Ishikawa (cell line): ENCODE measurements around the gene OTUB2.
A peak's percentile ranks its signal among the peaks of the same experiment; 100 is the strongest.

Source experiments
- CEBPB ChIP-seq: IDR thresholded peaks from 2 replicates; pipeline ENCODE4 v1.6.1; 2012
- CREB1 ChIP-seq: IDR thresholded peaks from 2 replicates; pipeline ENCODE4 v1.6.1; 2012; ENCODE audit warnings: low read depth
- EGR1 ChIP-seq: IDR thresholded peaks from 2 replicates; pipeline ENCODE4 v1.6.1; 2012
- EP300 ChIP-seq: IDR thresholded peaks from 2 replicates; pipeline ENCODE4 v1.6.1; 2012; ENCODE audit warnings: borderline replicate concordance
- FOXM1 ChIP-seq: IDR thresholded peaks from 2 replicates; pipeline ENCODE4 v1.6.1; 2012; ENCODE audit warnings: low read depth, borderline replicate concordance
- NFIC ChIP-seq: IDR thresholded peaks from 2 replicates; pipeline ENCODE4 v1.6.1; 2012
- RAD21 ChIP-seq: IDR thresholded peaks from 2 replicates; pipeline ENCODE4 v1.6.1; 2012; ENCODE audit warnings: low read depth
- TAF1 ChIP-seq: IDR thresholded peaks from 2 replicates; pipeline ENCODE4 v1.6.1; 2012; ENCODE audit warnings: low read depth, mild to moderate bottlenecking
- TCF12 ChIP-seq: IDR thresholded peaks from 2 replicates; pipeline ENCODE4 v1.6.1; 2012; ENCODE audit warnings: low read depth
- TEAD4 ChIP-seq: IDR thresholded peaks from 2 replicates; pipeline ENCODE4 v1.6.1; 2012
- YY1 ChIP-seq: IDR thresholded peaks from 2 replicates; pipeline ENCODE4 v1.6.1; 2012; ENCODE audit warnings: low read depth
- ZBTB7A ChIP-seq: IDR thresholded peaks from 2 replicates; pipeline ENCODE4 v1.6.1; 2012; ENCODE audit warnings: low read depth
- TF ChIP-seq, protein P1 (sequence below): IDR thresholded peaks from 2 replicates; pipeline ENCODE4 v1.6.1; 2012
- TF ChIP-seq, protein P2 (sequence below): IDR thresholded peaks from 2 replicates; pipeline ENCODE4 v1.6.1; 2012; ENCODE audit warnings: low read depth, mild to moderate bottlenecking
- TF ChIP-seq, protein P3 (sequence below): IDR thresholded peaks from 2 replicates; pipeline ENCODE4 v1.6.1; 2012

OTUB2 gene

DNA sequence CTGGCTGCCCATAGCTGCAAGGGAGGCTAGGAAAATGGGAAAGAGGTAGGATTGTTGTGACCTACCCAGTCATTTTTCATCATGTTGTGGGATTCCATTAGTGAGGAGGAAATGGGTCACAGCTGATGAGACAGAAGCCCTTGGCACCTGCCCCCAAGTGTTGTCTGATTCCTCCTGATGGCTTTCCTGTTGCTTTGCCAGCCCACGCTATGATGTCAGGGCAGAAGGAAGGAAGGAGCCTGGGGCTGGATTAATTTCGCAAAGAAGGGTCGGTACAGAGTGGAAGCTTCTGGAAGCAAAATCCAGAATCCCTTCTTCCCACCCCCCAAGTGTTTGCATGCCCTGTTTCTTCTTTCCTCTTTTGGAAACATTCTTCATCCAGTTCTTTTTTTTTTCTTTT is 8.7 kb downstream of the OTUB2 start:
- TF ChIP-seq RAD21 (no peak), TEAD4 (no peak)
- TF ChIP-seq, protein P1, sequence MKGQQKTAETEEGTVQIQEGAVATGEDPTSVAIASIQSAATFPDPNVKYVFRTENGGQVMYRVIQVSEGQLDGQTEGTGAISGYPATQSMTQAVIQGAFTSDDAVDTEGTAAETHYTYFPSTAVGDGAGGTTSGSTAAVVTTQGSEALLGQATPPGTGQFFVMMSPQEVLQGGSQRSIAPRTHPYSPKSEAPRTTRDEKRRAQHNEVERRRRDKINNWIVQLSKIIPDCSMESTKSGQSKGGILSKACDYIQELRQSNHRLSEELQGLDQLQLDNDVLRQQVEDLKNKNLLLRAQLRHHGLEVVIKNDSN = no peak

DNA sequence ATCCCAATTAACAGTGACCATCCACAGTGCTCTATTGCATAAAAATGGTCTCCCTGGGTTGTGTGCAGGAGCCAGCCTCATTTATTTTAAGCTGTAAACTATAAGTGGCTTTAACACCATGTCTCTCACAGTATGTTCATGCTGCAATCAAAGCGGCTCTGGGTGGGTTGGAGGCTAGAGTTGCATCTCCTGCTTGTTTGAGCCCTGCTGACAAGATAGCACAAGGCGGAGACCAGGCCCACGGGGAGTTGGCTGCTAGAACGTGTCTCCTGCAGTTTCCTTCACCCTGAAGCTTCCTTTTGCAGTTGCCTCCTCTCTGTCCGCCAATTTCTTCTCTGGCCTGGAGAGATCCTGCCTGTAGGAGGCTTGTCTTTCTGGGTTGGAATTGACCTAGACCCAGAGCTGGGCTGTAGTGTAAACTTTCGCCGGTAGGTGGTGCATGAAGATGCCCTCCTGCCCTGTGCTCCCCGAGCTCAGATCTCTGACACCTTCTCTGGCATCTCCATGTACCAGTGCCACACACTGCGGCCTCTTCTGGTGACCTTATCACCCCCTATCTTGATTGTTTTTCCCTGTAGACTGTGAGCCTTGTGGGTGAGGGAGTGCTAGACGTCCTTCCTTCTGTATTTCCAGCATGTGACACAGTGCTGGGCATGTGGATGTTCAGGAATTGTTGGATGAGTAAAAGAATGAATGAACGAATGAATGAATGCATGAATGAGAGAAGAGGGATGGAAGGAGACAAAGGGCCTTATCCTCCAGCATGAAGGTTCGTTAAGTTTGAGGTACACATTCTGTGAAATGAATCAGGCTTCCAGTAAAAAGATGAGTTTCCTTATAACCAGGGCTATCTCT is 10.4 kb downstream of the OTUB2 start:
- TF ChIP-seq FOXM1 = no peak
- TF ChIP-seq RAD21 = peak; percentile 64
- no peak for TF ChIP-seq YY1
- no peak for TF ChIP-seq ZBTB7A
- no peak for TF ChIP-seq EP300
- TF ChIP-seq TCF12 = no peak
- no peak for TF ChIP-seq CREB1

DNA sequence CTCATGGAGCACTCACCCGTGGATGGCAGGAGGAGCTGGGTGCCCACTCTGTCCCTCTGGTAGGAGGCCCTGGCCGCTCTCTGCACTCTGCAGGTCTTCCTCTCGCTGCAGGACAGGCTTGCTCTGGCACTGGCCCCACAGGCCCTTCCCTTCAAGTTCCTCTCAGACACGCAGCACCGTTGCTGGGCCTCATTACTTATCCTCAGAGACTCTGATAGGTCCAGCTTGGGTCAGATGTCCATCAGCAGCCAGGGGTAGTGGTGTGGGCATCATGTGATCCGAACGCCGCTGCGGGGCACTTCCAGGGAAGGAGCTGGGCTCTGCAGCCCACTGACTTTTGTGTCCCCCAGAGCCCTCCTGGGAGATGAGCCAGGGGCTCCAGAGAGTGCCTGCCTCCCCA is 11.8 kb downstream of the OTUB2 start:
- no peak for TF ChIP-seq TEAD4
- TF ChIP-seq YY1 = no peak
- no peak for TF ChIP-seq FOXM1

DNA sequence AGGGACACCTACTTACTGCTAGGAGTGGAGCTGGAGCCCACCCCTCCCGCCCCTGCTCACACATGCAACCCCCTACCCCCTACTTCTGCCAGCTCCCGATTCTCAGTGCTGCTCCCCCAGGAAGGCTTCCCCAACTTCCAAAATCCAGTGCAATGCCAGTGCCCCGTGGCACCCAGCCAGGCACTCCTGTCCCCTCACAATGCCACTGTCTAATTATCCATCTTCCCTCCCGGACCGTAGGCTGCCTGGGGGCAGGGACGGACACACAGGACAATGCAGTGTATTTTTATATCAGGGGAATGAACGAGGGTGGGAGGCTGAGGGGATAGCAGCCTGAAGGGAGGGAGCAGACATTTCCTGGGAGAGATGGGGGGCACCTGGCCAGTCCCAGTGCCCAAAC is 12.4 kb downstream of the OTUB2 start:
- TF ChIP-seq TEAD4 (no peak), CREB1 (no peak), TCF12 (no peak), CEBPB (no peak), ZBTB7A (no peak), YY1 (no peak), EP300 (no peak)
- TF ChIP-seq, protein P1 = no peak
- TF ChIP-seq, protein P2, sequence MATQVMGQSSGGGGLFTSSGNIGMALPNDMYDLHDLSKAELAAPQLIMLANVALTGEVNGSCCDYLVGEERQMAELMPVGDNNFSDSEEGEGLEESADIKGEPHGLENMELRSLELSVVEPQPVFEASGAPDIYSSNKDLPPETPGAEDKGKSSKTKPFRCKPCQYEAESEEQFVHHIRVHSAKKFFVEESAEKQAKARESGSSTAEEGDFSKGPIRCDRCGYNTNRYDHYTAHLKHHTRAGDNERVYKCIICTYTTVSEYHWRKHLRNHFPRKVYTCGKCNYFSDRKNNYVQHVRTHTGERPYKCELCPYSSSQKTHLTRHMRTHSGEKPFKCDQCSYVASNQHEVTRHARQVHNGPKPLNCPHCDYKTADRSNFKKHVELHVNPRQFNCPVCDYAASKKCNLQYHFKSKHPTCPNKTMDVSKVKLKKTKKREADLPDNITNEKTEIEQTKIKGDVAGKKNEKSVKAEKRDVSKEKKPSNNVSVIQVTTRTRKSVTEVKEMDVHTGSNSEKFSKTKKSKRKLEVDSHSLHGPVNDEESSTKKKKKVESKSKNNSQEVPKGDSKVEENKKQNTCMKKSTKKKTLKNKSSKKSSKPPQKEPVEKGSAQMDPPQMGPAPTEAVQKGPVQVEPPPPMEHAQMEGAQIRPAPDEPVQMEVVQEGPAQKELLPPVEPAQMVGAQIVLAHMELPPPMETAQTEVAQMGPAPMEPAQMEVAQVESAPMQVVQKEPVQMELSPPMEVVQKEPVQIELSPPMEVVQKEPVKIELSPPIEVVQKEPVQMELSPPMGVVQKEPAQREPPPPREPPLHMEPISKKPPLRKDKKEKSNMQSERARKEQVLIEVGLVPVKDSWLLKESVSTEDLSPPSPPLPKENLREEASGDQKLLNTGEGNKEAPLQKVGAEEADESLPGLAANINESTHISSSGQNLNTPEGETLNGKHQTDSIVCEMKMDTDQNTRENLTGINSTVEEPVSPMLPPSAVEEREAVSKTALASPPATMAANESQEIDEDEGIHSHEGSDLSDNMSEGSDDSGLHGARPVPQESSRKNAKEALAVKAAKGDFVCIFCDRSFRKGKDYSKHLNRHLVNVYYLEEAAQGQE = no peak

DNA sequence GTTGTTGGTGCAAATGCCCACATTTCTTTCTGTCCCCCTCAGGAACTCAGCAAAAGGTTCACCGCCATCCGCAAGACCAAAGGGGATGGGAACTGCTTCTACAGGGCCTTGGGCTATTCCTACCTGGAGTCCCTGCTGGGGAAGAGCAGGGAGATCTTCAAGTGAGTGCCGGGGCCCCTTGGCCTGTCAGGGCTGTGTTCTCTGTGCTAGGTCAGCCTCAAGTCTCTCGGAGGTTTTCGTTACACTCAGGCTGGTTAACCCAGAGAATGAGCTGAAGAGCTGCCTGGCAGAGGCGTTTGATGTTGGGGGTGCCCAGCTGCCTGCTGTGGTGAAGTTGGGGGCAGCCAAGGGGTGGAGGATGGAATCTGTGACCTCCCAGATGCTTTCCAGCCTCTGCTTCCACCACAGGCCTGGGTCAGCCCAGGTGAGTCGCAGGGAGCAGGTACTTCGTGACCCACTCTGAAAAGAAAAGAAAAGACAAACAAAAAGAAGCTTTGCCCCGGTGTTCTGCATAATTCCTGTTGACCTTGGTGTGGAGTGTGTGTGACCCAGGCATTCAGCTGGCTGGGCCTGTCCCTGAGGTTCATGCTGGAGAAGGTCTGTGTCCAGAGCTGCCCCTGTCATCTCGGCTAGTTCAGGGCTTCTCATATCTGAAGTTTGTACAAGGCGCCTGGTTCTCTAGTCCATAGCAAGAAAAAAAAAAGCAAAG is 12.9 kb downstream of the OTUB2 start:
- no peak for TF ChIP-seq CREB1
- TF ChIP-seq EGR1 = no peak
- TF ChIP-seq EP300 = no peak
- no peak for TF ChIP-seq NFIC
- no peak for TF ChIP-seq RAD21
- TF ChIP-seq, protein P1 = no peak
- no peak for TF ChIP-seq YY1
- TF ChIP-seq, protein P3, sequence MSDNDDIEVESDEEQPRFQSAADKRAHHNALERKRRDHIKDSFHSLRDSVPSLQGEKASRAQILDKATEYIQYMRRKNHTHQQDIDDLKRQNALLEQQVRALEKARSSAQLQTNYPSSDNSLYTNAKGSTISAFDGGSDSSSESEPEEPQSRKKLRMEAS = no peak
- TF ChIP-seq, protein P2 = no peak
- TF ChIP-seq TCF12 = no peak
- no peak for TF ChIP-seq TEAD4
- TF ChIP-seq CEBPB = no peak
- TF ChIP-seq FOXM1 = no peak
- TF ChIP-seq TAF1 = no peak
- no peak for TF ChIP-seq ZBTB7A

DNA sequence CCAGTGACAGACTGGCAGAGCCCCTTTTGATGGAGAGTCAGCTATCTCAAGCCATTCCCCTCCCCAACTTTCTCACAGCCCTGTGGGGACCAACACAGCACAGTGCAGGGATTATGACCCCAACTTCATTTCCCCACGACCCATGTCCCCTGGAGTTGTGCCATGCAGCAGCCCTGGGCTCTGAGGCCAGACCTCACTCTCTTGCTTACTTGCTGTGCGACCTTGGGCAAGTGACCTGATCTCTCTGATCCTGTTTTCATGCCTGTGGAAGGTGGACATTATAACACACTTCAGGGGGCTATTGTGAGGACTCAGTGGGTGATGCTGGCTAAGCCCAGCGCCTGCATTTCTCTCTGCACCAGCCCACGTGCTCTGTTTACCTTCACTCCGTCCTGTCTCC is 14.1 kb downstream of the OTUB2 start:
- TF ChIP-seq TAF1 = no peak
- no peak for TF ChIP-seq ZBTB7A
- no peak for TF ChIP-seq FOXM1
- TF ChIP-seq RAD21 = no peak
- no peak for TF ChIP-seq EP300
- no peak for TF ChIP-seq EGR1
- TF ChIP-seq NFIC = no peak
- TF ChIP-seq, protein P3 = no peak
- no peak for TF ChIP-seq YY1
- TF ChIP-seq, protein P1 = no peak
- no peak for TF ChIP-seq TEAD4
